Fibroblast of lung (primary cell): ENCODE measurements around the gene CD68. TPM values are rescaled to one million over a fixed set of nuclear protein-coding genes. Genes with fewer than 3 reads are reported as not detected.
A peak's percentile ranks its signal among the peaks of the same experiment; 100 is the strongest.

Source experiments
- DNase-seq, 2 donors: peaks; one replicate each; pipeline versions ENCODE4 v3.0.0 to v3.0.0-alpha.2; 2010; ENCODE audit warnings: low read depth in 2 of 2
- H2AFZ ChIP-seq: 2 replicates; pipeline ENCODE4 v1.5.1; 2012; ENCODE audit warnings: low read length, control low read depth, inconsistent platforms
- H3K27ac ChIP-seq: 2 replicates; pipeline ENCODE4 v1.5.1; 2011; ENCODE audit warnings: low read length, control low read depth; ENCODE audit not compliant: insufficient read depth
- H3K27me3 ChIP-seq: 2 replicates; pipeline ENCODE4 v1.5.1; 2011; ENCODE audit warnings: mild to moderate bottlenecking, low read length; ENCODE audit not compliant: control insufficient read depth, insufficient read depth
- H3K36me3 ChIP-seq: 2 replicates; pipeline ENCODE4 v1.5.1; 2011; ENCODE audit warnings: low read length; ENCODE audit not compliant: control insufficient read depth, insufficient read depth
- H3K4me1 ChIP-seq: 2 replicates; pipeline ENCODE4 v1.5.1; 2011; ENCODE audit warnings: low read length; ENCODE audit not compliant: control insufficient read depth, insufficient read depth; ENCODE audit errors: extremely low read depth
- H3K4me2 ChIP-seq: 2 replicates; pipeline ENCODE4 v1.5.1; 2011; ENCODE audit warnings: low read length, control low read depth; ENCODE audit not compliant: insufficient read depth; ENCODE audit errors: extremely low read depth
- H3K4me3 ChIP-seq, 4 experiments: fragments of 200-600 bp in 1 of 4; sonication (generic) in 1 of 4; replicated peaks in 1 of 4; 2 replicates each; pipeline ENCODE4 v1.5.1; 2011 to 2016; ENCODE audit warnings: low read length in 4 of 4, low read depth in 3 of 4, mild to moderate bottlenecking in 3 of 4, control low read depth in 2 of 4, inconsistent platforms in 1 of 4, mixed read lengths in 1 of 4; ENCODE audit not compliant: insufficient read depth in 1 of 4; ENCODE audit errors: control extremely low read depth in 1 of 4
- H3K79me2 ChIP-seq: 2 replicates; pipeline ENCODE4 v1.5.1; 2012; ENCODE audit warnings: mild to moderate bottlenecking, low read length, inconsistent platforms; ENCODE audit not compliant: control insufficient read depth, insufficient read depth
- H3K9ac ChIP-seq: 2 replicates; pipeline ENCODE4 v1.5.1; 2011; ENCODE audit warnings: mild to moderate bottlenecking, low read length, control low read depth; ENCODE audit not compliant: insufficient read depth
- H3K9me3 ChIP-seq: 2 replicates; pipeline ENCODE4 v1.5.1; 2012; ENCODE audit warnings: low read depth, low read length; ENCODE audit not compliant: control insufficient read depth, insufficient read depth
- H4K20me1 ChIP-seq: 2 replicates; pipeline ENCODE4 v1.5.1; 2011; ENCODE audit warnings: low read length; ENCODE audit not compliant: control insufficient read depth, insufficient read depth; ENCODE audit errors: extremely low read depth
- EZH2 ChIP-seq: IDR thresholded peaks from 2 replicates; pipeline ENCODE4 v1.5.1; 2012; ENCODE audit warnings: low read length, control low read depth, mild to moderate bottlenecking; ENCODE audit errors: missing control alignments
- polyA plus RNA-seq, 2 donors: library from polyadenylated mRNA; depleted of rRNA in 1 of 2; stranded (reverse) in 1 of 2; unstranded in 1 of 2; fragments of >200 nt; gene quantifications; 2 replicates each; pipeline ENCODE4 v1.2.1, GENCODE V29; 2011 to 2012; ENCODE audit warnings: missing spikeins in 1 of 2
- total RNA-seq: library from RNA; depleted of rRNA; stranded (reverse); fragments of >200 nt; gene quantifications from 2 replicates; pipeline ENCODE4 v1.2.1, GENCODE V29; 2014
- TF ChIP-seq, protein P1 (sequence below), 2 donors: IDR thresholded peaks in 1 of 2; conservative IDR thresholded peaks in 1 of 2; 1 replicate in 1 of 2; 2 replicates in 1 of 2; pipeline ENCODE4 v1.5.1; 2011 to 2012; ENCODE audit warnings: low read length in 2 of 2, control low read depth in 1 of 2, inconsistent platforms in 1 of 2, low read depth in 1 of 2, mild to moderate bottlenecking in 1 of 2

Gene CD68
- total and polyA plus RNA-seq, 2 donors (not counting 1 experiment from before 2014, with no cell fraction given), result 29.4 to 90.4 TPM

- H3K27ac ChIP-seq, result no peak overlapping the region
- peak in 1 of 2 donors; percentile 10 for DNase-seq
- H3K4me1 ChIP-seq, result peaks cover 4% of the 10 kb centered on the region
- peak overlapping the region; percentile 51 to 73 (median 54) for H3K4me3 ChIP-seq
- H3K9ac ChIP-seq, result peak overlapping the region; percentile 66
- peak overlapping the region; percentile 95 for H3K4me2 ChIP-seq
- TF ChIP-seq EZH2, result no peak
- TF ChIP-seq, protein P1, sequence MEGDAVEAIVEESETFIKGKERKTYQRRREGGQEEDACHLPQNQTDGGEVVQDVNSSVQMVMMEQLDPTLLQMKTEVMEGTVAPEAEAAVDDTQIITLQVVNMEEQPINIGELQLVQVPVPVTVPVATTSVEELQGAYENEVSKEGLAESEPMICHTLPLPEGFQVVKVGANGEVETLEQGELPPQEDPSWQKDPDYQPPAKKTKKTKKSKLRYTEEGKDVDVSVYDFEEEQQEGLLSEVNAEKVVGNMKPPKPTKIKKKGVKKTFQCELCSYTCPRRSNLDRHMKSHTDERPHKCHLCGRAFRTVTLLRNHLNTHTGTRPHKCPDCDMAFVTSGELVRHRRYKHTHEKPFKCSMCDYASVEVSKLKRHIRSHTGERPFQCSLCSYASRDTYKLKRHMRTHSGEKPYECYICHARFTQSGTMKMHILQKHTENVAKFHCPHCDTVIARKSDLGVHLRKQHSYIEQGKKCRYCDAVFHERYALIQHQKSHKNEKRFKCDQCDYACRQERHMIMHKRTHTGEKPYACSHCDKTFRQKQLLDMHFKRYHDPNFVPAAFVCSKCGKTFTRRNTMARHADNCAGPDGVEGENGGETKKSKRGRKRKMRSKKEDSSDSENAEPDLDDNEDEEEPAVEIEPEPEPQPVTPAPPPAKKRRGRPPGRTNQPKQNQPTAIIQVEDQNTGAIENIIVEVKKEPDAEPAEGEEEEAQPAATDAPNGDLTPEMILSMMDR (conservative IDR thresholded peaks at IDR 0.05 in 1 of 2, IDR thresholded peaks at IDR 0.05 in 1 of 2; ENCODE audit: low read depth in 1 of 2, low read length in 2 of 2), result peak in 1 of 2 donors; percentile 1
- H3K27me3 ChIP-seq, result no peaks in the 10 kb centered on the region
- H3K79me2 ChIP-seq, result no peaks in the 10 kb centered on the region
- H2AFZ ChIP-seq, result peak overlapping the region; percentile 84
- no peaks in the 10 kb centered on the region for H3K36me3 ChIP-seq
- no peaks in the 10 kb centered on the region for H4K20me1 ChIP-seq
- no peaks in the 10 kb centered on the region for H3K9me3 ChIP-seq
These were observed 29.9 kb upstream of the CD68 start for GRCh38 chr17:7549401-7550055.

DNA sequence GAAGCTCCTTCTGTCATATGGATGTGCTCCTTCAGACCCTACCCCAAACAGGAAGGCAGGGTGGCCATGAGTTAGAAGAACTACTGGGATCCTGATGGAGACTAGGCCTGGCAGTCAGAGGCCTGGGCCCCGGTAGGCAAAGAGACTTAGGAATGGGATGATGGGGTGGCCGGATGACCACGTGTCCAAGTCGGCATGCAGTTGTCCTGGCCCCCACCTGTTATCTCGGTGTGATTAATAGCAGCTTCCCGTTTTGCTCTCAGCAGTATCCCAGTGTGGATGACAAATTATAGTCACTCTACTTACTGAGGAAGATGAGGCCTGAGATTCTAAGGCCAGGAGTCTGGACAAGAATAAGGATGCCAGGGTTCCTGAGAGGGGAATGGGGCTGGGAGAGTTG is 29.1 kb upstream of the CD68 start:
- Histone ChIP-seq H4K20me1 (no peaks in the 10 kb centered on the region), H3K4me2 (no peak overlapping the region), H3K9me3 (no peaks in the 10 kb centered on the region), H3K79me2 (no peaks in the 10 kb centered on the region), H3K9ac (no peak overlapping the region), H3K36me3 (no peaks in the 10 kb centered on the region), H2AFZ (no peak overlapping the region), H3K4me3 (no peak overlapping the region), H3K27me3 (no peaks in the 10 kb centered on the region), H3K27ac (no peak overlapping the region), H3K4me1 (peaks cover 4% of the 10 kb centered on the region)
- no peak for TF ChIP-seq EZH2
- TF ChIP-seq, protein P1 (conservative IDR thresholded peaks at IDR 0.05 in 1 of 2, IDR thresholded peaks at IDR 0.05 in 1 of 2; ENCODE audit: low read depth in 1 of 2, low read length in 2 of 2), result no peak
- no peak for DNase-seq

DNA sequence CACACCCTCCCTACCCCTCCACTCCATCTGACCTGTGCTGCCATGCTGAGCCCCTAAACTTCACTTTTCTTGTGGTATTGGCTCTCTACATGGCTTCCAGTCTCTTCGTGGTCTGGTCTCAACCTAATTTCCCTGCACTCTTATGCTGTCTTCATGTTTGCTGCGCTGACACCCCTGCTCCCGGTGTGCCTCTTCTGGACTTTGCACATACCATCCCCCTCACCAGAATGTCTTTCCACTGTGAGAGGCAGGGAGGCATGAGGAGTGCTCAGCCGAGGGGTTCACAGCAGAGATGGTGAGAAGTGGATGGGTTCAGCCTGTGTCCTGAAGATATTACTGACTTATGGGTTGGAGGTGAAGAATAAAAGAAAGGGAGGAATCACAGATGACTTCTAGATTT is 28.0 kb upstream of the CD68 start:
- no peak overlapping the region for H3K9ac ChIP-seq

More for the DNA sequence above, 28.0 kb upstream of the CD68 start:
- Histone ChIP-seq H3K27me3 (no peaks in the 10 kb centered on the region), H3K36me3 (no peaks in the 10 kb centered on the region), H3K4me3 (no peak overlapping the region), H3K4me2 (no peak overlapping the region), H3K27ac (no peak overlapping the region), H3K79me2 (no peaks in the 10 kb centered on the region), H3K9me3 (no peaks in the 10 kb centered on the region), H4K20me1 (no peaks in the 10 kb centered on the region), H2AFZ (no peak overlapping the region), H3K4me1 (peaks cover 4% of the 10 kb centered on the region)
- no peak for TF ChIP-seq EZH2
- TF ChIP-seq, protein P1 (conservative IDR thresholded peaks at IDR 0.05 in 1 of 2, IDR thresholded peaks at IDR 0.05 in 1 of 2; ENCODE audit: low read depth in 1 of 2, low read length in 2 of 2), result no peak
- DNase-seq, result no peak
